GM19372 (cell line): ENCODE results near the gene OLIG2.

Experiments
- ATAC-seq: cut with Tn5 transposase; IDR thresholded peaks from one replicate; pipeline ENCODE4 v1.9.1; 2021; ENCODE audit warnings: mild to moderate bottlenecking, low read depth, moderate library complexity; ENCODE audit not compliant: unreplicated experiment

Gene OLIG2

DNA sequence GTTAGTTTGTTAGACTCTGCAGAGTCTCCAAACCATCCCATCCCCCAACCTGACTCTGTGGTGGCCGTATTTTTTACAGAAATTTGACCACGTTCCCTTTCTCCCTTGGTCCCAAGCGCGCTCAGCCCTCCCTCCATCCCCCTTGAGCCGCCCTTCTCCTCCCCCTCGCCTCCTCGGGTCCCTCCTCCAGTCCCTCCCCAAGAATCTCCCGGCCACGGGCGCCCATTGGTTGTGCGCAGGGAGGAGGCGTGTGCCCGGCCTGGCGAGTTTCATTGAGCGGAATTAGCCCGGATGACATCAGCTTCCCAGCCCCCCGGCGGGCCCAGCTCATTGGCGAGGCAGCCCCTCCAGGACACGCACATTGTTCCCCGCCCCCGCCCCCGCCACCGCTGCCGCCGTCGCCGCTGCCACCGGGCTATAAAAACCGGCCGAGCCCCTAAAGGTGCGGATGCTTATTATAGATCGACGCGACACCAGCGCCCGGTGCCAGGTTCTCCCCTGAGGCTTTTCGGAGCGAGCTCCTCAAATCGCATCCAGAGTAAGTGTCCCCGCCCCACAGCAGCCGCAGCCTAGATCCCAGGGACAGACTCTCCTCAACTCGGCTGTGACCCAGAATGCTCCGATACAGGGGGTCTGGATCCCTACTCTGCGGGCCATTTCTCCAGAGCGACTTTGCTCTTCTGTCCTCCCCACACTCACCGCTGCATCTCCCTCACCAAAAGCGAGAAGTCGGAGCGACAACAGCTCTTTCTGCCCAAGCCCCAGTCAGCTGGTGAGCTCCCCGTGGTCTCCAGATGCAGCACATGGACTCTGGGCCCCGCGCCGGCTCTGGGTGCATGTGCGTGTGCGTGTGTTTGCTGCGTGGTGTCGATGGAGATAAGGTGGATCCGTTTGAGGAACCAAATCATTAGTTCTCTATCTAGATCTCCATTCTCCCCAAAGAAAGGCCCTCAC lies at the start of gene OLIG2:
TSS of gene OLIG2 (plus strand) at position 447 of the 954 bp plus-strand sequence. CDS start 928 bp downstream, outside the sequence.
- no peak for ATAC-seq

GRCh38 chr21:32976791-32977190 lies 48.9 kb upstream of the OLIG2 start:
- no peak for ATAC-seq

- no peak for ATAC-seq
Measured at GRCh38 chr21:32977216-32977615, 48.5 kb upstream of the OLIG2 start.

DNA sequence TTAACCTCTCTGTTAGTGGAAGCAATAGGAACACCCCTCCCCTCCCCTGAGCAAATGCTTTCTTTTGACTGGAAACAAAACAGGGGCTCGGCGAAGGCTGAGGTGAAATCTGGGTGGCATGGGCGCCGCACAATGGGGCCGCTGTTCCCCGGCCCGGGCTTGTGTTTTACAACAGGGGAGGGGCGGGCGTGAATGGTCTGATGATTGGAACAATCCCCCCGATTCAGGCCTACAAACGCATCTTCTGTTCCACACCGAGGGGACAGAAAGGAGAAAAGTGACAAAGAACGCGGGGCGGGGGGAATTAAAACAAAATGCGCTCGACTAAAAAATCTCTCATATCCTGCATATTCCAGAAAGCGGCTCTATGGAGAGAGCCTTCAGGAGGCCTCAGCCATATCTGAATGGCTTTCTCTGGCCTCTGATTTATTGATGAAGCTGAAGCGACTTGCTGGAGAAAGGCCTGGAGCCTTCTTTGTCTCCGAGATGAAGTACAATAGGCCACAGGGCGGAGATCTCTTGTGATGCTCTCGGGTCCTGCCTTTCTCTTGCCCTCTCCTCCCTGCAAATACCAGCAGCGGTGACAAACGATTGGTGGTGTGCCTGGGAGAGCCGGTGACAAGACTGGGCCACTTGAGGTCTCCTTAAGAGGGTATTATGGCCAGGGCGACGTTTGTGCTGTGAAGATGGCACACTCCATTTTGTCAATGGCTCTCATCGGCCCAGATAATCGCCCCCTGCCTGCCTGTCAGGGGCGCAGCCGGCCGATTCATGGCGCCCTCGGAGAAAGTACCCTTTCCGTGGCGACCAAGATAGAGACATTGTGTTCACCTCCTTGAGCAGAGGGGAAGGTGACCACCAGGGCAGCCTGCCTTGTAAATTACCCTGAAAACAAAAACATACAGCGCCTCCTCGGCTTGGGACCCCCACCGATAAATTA lies 47.1 kb upstream of the OLIG2 start:
- ATAC-seq, result no peak

GRCh38 chr21:32979598-32980268 lies 46.0 kb upstream of the OLIG2 start:
- no peak for ATAC-seq

DNA sequence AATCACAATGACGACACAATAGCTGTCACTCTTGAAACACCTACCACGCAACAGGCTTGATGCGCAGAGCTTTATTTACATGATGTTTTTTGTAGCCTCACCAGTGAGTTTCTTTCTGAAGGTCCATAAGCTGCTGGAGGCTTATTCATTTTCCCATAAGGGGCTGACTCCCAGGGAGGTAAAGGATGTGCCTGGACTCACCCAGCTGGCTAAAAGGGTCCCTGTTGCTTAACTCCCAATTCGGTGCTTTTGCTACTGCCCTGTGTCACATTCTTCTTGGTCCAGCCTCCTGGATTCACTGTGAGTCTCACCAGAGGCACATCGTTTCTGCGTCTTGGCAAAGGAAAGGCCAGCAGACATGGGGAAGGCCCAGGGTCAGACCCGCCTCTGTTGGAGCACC lies 44.6 kb upstream of the OLIG2 start:
- ATAC-seq, result no peak

DNA sequence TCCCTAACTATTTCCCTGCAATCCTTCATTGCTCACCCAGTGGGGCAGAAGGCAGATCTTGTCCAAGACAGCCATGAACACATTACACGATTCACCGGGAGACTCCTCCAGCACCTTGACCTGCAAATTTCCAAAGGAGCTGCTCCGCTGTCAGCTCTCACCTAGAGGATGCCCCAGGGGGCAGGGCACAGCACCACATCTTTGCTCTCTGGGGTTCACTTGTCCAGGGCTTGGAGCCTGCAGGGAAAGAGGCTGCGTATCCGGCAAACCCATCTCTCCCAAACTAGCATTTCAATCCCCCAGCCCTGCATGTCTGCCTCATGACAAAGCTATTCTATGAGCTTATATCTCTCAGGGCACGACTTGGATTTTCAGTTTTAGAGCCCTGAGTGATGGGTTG lies 35.1 kb upstream of the OLIG2 start:
- no peak for ATAC-seq

- ATAC-seq, result no peak
Measured at GRCh38 chr21:32991361-32991760, 34.4 kb upstream of the OLIG2 start.

DNA sequence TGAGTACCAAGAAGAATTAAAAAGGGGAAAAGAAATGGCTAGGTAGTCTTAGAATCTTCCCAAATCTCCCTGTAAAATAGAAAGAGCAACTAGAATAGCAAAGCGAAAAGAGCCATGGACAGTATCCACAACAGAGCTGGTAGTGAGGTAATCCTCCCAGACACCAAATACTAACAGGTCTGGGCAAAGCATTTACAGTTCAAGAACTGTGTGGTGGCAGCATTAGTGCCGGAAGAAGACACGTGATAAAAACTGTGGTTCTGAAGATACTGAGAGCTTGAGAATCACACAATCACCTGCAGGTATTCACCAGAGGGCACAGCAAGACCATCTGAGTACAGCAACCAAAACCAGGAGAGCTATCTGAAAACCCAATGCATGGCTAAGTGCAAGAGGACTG lies 31.8 kb upstream of the OLIG2 start:
- ATAC-seq, result no peak

GRCh38 chr21:32994305-32994704 lies 31.4 kb upstream of the OLIG2 start:
- ATAC-seq, result no peak

DNA sequence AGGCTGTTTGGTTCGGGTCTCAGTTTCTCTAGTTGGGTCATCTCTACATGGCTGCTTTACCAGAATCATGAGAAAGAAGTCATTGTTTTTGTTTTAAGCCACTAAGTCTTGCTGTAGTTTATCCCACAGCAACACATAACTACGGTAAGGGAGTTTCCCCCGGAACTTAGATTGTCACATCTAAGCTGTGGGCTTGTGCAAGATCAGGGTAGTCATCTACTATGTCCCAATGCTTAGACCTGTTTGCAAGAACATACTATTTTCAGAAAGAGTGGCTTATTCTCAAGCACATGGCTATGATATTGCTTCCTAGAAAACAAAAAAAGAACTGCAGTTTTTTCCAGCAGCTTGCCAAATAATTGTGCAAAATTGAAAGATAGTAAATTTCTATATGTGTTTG lies 18.0 kb upstream of the OLIG2 start:
- ATAC-seq, result no peak

GRCh38 chr21:33008333-33009051 lies 17.2 kb upstream of the OLIG2 start:
- no peak for ATAC-seq

DNA sequence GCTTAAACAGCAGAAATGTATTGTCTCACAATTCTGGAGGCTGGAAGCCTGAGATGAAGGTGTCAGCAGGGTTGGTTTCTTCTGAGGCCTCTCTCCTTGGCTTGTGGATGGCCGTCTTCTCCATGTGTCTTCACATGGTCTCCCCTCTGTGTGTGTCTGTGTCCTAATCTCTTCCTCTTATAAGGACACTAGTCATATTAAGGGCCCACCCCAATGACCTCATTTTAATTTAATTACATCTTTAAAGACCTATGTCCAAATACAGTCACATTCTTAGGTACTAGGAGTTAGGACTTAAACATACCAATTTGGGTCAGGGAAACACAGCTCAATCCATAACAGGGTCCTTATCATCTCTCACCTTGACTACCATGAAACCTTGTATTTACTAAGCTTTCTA lies 14.8 kb upstream of the OLIG2 start:
- no peak for ATAC-seq

- no peak for ATAC-seq
Measured at GRCh38 chr21:33011462-33011861, 14.3 kb upstream of the OLIG2 start.

DNA sequence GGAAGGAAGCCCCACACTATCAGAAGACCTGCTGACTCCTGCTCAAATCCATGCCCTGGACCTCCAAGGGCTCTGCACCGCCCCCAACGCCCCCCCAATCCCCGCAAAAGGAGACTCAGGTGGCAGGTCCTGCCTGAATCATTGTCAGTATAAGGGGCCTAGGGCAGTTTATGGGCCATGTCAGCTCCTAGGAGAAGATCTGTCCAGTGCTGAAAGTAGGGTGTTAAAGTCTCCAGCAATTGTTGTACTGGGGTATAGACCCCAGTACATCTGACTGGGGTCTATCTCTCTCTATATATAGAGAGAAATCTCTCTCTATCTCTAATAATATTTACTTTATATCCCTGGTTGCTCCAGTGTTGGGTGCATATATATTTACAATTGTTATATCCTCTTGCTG lies 12.1 kb upstream of the OLIG2 start:
- ATAC-seq, result no peak

GRCh38 chr21:33014331-33014730 lies 11.4 kb upstream of the OLIG2 start:
- ATAC-seq, result no peak

DNA sequence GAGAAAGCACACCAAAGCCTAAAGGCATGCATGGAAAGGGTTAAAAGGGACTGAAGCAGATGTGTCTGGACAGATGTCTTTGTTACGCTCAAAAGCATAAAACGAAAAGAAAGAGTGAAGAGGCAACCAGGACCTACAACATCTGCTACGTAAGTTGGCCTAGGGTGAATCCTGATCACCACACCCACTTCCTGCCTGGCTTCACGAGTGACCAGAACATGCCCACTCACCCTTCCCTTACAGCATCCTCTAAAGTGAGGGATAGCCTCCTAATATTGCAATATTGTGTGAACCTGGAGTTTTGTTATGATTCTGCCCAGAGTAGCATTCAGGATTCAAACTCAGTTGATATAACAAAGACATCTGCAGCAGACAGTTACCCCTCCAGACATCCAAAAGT lies 10.6 kb upstream of the OLIG2 start:
- no peak for ATAC-seq

DNA sequence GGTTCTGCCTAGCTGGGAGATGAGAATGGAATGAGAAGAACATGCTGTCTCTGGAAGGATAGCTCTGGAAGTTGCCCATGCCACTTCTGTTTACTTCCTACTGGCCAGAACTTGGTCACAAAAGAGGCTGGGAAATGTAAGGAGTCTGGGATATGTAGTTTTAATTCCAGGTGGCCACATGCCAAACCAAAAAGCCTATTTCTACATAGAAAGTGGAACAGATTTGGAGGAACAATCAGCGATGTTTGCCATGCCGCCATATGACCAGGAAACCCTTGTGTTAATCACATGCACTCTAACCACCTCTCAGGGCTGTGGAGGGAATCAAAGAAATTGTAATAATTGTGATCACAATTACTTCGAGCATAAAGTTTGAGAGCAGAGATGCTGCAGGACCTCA lies 10.0 kb upstream of the OLIG2 start:
- ATAC-seq, result no peak

- no peak for ATAC-seq
Measured at GRCh38 chr21:33018707-33019465, 6.8 kb upstream of the OLIG2 start.
